HG02840 (cell line): ENCODE data around the gene KRT74.

Experiments used
- ATAC-seq: cut with Tn5 transposase; IDR thresholded peaks from one replicate; pipeline ENCODE4 v1.9.1; 2021; ENCODE audit warnings: mild to moderate bottlenecking, moderate library complexity, moderate number of reproducible peaks; ENCODE audit not compliant: unreplicated experiment, low FRiP score

The KRT74 gene

GRCh38 chr12:52523824-52524223 lies 49.8 kb downstream of the KRT74 start:
- ATAC-seq = no peak

- ATAC-seq = no peak
These were observed 51.2 kb downstream of the KRT74 start for GRCh38 chr12:52522346-52523011.

- ATAC-seq = no peak
These were observed 51.9 kb downstream of the KRT74 start for GRCh38 chr12:52521568-52522266.

- ATAC-seq = no peak
These were observed 52.5 kb downstream of the KRT74 start for GRCh38 chr12:52521175-52521567.

- ATAC-seq = no peak
These were observed 53.6 kb downstream of the KRT74 start, which contains the start of gene KRT5 for GRCh38 chr12:52519826-52520662. Gene KRT5, minus strand, starts transcription at chr12:52520394. Its CDS starts 98 bp downstream, at chr12:52520296.

GRCh38 chr12:52519387-52519703 lies 54.3 kb downstream of the KRT74 start:
- no peak for ATAC-seq

GRCh38 chr12:52518574-52519386 lies 54.9 kb downstream of the KRT74 start:
- no peak for ATAC-seq

GRCh38 chr12:52517888-52518287 lies 55.8 kb downstream of the KRT74 start:
- ATAC-seq = no peak

- ATAC-seq = no peak
These were observed 56.4 kb downstream of the KRT74 start for GRCh38 chr12:52517005-52517835.

GRCh38 chr12:52515927-52516831 lies 57.5 kb downstream of the KRT74 start:
- ATAC-seq = no peak
